Chondrocyte (in vitro differentiated cells): ENCODE data around the gene ISCU. TPM values are rescaled to one million over a fixed set of nuclear protein-coding genes. Genes with fewer than 3 reads are reported as not detected.

ENCODE experiments used
- DNase-seq: peaks from one replicate; pipeline ENCODE4 v3.0.0; 2021; ENCODE audit warnings: mixed read lengths, low spot score
- H3K27ac Mint-ChIP-seq: one replicate; pipeline ENCODE4 v1.8.0; 2021; ENCODE audit warnings: mild to moderate bottlenecking, moderate library complexity, mixed read lengths; ENCODE audit not compliant: unreplicated experiment
- H3K27me3 Mint-ChIP-seq: 2 replicates; pipeline ENCODE4 v1.8.0; 2021; ENCODE audit warnings: low read depth, mixed read lengths
- H3K36me3 Mint-ChIP-seq: 2 replicates; pipeline ENCODE4 v1.8.0; 2021; ENCODE audit warnings: low read depth, mixed read lengths
- H3K4me1 Mint-ChIP-seq: 2 replicates; pipeline ENCODE4 v1.8.0; 2021; ENCODE audit warnings: low read depth, mild to moderate bottlenecking, mixed read lengths
- H3K4me3 Mint-ChIP-seq: one replicate; pipeline ENCODE4 v1.8.0; 2021; ENCODE audit warnings: mild to moderate bottlenecking, moderate library complexity, mixed read lengths; ENCODE audit not compliant: unreplicated experiment
- H3K9me3 Mint-ChIP-seq: 2 replicates; pipeline ENCODE4 v1.8.0; 2021; ENCODE audit warnings: low read depth, mixed read lengths
- CTCF ChIP-seq: fragments of 200-600 bp; sonication (generic); IDR thresholded peaks from 2 replicates; pipeline ENCODE4 v1.5.0; 2021; ENCODE audit warnings: antibody characterized with exemption, mild to moderate bottlenecking, moderate library complexity
- total RNA-seq: library from RNA; stranded (reverse); gene quantifications from 3 replicates; pipeline ENCODE4 v1.2.1, GENCODE V29; 2021

The ISCU gene
- total RNA-seq, 1 donor from 2014 or later = 84.8 TPM

DNA sequence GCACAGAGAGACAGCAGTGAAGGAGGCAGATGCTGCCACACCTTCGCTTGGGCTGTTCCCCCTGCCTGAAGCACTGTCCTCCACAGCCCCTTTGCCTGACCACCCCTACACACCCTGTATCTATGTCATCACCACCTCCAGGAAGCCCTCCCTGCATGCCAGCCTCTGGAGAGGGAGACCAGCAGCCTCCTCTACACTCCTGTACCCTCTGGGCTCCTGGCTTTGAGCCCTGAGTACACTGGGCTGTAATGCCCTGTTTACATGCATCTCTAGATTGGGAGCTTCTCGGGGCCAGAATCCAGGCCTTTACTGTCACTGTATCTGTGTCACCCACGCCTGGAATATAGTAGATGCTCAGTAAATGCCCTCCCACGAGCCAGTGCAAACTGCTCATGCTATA, 41.3 kb downstream of the ISCU start:
- DNase-seq = no peak
- Mint-ChIP-seq H3K36me3 (no peaks in the 10 kb centered on the region), H3K9me3 (no peaks in the 10 kb centered on the region), H3K27ac (peak overlapping the region; percentile 10), H3K4me1 (peaks cover 21% of the 10 kb centered on the region), H3K27me3 (no peaks in the 10 kb centered on the region), H3K4me3 (no peak overlapping the region)
- no peak for TF ChIP-seq CTCF

DNA sequence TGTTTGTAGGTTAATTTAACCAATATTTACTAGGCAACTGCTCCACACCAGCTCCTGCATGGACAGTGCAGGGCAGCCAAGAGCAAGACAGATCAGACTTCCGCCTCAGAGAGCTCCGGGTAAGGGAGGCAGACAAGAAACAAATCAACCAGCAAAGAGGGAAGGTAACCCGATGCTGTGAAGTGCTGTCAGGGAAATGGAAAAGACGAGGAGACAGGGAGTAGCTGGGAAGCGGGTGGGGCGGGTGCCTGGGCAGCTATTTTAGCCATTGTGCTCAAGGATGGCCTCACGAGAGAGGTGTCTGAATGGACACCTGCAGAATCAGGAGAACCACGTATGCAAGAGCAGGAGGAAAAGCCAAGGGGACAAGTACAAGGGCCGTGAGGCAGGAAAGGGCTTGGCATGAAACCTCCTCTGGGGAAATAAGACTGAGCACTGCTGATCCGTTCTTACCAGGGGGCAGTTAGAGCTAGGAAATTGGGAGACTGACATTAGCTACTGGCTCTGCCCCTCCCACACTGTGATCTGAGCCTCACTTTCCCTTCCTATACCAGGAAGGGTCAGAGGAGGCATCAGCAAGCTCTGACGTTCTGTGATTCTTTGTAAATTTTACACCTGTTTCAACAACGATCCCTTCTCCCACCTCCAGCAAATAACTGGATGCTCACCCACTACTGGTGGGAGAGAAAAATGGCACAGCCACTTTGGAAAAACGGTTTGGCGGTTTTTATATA, 42.0 kb downstream of the ISCU start:
- H3K9me3 Mint-ChIP-seq = no peaks in the 10 kb centered on the region
- peaks cover 21% of the 10 kb centered on the region for H3K4me1 Mint-ChIP-seq
- no peaks in the 10 kb centered on the region for H3K36me3 Mint-ChIP-seq
- no peaks in the 10 kb centered on the region for H3K27me3 Mint-ChIP-seq
- no peak for TF ChIP-seq CTCF
- no peak for DNase-seq
- peak overlapping the region; percentile 10 for H3K27ac Mint-ChIP-seq
- H3K4me3 Mint-ChIP-seq = no peak overlapping the region

- Mint-ChIP-seq H3K4me1 (peaks cover 28% of the 10 kb centered on the region), H3K4me3 (no peak overlapping the region), H3K9me3 (no peaks in the 10 kb centered on the region), H3K36me3 (no peaks in the 10 kb centered on the region), H3K27me3 (no peaks in the 10 kb centered on the region), H3K27ac (peak overlapping the region; percentile 75)
- no peak for DNase-seq
- no peak for TF ChIP-seq CTCF
Measured at GRCh38 chr12:108605000-108605689, 42.7 kb downstream of the ISCU start.

- H3K27ac Mint-ChIP-seq = peak overlapping the region; percentile 75
- DNase-seq = no peak
- H3K36me3 Mint-ChIP-seq = no peaks in the 10 kb centered on the region
- no peak for TF ChIP-seq CTCF
- H3K27me3 Mint-ChIP-seq = no peaks in the 10 kb centered on the region
- peaks cover 32% of the 10 kb centered on the region for H3K4me1 Mint-ChIP-seq
- H3K4me3 Mint-ChIP-seq = no peak overlapping the region
- H3K9me3 Mint-ChIP-seq = no peaks in the 10 kb centered on the region
Measured at GRCh38 chr12:108605690-108606406, 43.5 kb downstream of the ISCU start.

- TF ChIP-seq CTCF = no peak
- Mint-ChIP-seq H3K27me3 (no peaks in the 10 kb centered on the region), H3K9me3 (no peaks in the 10 kb centered on the region), H3K36me3 (no peaks in the 10 kb centered on the region), H3K4me3 (no peak overlapping the region), H3K4me1 (peaks cover 38% of the 10 kb centered on the region), H3K27ac (no peak overlapping the region)
- no peak for DNase-seq
Measured at GRCh38 chr12:108606492-108606891, 44.1 kb downstream of the ISCU start.
